Left forelimb (tissue), 1 donor: ENCODE results near the gene STX8.

ENCODE experiments used
- DNase-seq: peaks from one replicate; pipeline ENCODE4 v3.0.0-alpha.2; 2018; ENCODE audit warnings: low spot score

Gene STX8

DNA sequence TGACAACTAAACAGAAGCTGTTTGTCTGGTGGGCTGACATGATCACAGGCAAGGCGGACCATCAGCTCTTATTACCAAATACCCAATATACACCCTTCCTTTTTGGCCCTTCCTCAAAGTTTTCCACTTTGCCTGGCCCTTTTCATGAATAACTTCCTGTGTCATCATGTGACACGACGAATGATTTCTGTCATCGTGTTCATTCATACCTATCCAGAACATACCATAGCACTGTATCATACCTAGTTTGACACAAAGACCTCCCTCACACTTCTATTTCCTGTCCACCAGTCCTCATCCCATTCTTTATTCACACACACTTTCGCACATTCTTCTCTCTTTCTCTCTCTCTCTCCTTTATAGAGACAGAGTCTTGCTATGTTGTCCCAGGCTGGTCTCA is 131.8 kb downstream of the STX8 start:
- DNase-seq: no peak

GRCh38 chr17:9439851-9440250 is 135.8 kb downstream of the STX8 start:
- no peak for DNase-seq

DNA sequence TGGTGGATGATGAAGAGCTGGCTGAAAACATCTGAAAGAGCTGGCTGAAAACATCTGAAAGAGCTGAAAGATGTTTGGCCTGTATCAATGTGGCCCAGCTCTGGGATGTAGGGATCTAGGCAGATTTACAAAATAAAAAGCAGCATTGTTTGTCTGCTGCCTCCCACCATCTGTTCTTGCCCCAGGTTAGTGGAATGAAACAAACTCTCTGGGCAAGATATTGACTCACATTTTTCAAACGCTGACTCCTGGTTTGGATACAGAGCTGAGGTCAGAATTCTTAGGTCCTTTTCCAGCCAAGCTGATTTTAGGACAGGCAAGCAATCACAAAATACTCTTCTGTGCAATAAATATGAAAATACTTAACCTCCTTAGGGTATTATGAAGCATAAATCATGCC is 139.0 kb downstream of the STX8 start:
- DNase-seq: no peak

GRCh38 chr17:9435165-9435564 is 140.5 kb downstream of the STX8 start:
- no peak for DNase-seq

GRCh38 chr17:9434642-9435057 is 141.0 kb downstream of the STX8 start:
- DNase-seq: no peak

DNA sequence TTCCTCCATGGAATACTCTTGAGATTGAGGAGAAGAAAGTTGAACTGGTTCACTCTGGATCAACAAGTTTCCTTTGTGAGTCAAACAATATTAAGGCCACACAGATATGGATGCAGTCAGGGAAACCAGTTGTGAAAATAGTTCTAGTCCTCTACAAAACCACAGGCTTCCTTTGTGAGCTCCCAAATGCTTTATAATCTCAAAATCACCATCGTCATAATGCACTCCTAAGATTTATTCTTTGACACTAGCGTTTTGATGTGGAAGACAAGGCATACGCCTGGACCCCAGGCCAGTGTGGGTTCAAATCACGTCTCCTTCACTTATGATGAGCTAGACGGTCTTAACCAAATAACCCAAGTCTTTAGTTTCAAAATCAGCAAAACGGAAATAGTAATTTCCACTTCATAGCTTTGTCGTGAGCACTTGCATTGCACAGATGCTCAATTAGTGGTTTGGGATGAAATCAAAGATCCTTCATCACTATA is 142.6 kb downstream of the STX8 start:
- no peak for DNase-seq

DNA sequence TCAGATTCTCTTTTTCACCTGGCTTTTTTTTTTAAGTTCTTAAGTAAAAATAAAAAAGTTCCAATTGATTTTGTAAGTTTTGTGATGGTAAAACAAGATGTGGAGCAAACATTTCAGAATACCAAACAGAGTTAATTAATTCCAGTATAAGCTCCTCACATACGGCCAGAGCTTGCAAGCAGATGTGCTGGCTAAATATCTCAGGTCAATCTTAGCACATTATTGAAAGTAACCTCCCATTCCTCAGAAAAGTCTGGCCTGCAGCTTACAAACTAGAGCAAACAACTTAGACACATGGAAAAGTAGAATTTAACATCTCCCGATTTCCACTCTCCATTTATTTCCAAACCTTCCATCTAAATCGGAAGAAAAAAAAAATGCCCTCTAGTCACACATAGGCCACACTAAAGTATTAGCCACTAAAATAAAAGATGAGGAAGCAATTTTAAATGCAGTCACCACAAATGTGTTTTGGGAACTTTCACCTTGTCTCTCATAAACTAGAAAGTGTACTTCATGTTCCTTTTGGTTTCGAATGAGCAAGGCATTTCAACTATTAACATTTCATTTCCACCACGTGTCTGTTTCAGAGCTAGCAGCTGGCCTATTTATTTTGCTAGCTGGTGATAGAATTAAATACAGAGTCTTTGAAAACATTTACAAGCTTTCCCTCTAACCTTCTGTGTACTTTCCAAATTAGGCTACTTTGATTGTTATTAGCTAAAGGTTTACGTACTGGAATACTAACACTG is 143.3 kb downstream of the STX8 start:
- DNase-seq: no peak

DNA sequence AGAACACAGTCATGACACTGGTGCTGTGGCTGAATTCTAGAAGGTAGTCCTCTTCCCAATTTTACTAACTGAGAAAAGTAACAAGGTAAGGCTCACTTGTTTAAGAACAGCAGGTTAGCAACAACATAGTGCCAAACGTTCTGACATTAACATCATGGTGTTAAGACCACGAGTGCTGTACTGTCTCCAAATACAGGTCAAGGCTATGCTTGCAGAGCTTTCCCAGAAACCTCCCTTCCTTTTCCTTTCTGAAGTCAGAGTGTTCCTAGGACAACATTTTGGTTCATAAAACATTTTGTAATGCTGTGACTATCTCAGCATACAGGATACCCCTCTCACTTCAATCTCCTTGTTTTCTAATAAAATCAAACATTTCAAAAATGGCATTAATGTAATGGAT is 144.0 kb downstream of the STX8 start:
- no peak for DNase-seq

DNA sequence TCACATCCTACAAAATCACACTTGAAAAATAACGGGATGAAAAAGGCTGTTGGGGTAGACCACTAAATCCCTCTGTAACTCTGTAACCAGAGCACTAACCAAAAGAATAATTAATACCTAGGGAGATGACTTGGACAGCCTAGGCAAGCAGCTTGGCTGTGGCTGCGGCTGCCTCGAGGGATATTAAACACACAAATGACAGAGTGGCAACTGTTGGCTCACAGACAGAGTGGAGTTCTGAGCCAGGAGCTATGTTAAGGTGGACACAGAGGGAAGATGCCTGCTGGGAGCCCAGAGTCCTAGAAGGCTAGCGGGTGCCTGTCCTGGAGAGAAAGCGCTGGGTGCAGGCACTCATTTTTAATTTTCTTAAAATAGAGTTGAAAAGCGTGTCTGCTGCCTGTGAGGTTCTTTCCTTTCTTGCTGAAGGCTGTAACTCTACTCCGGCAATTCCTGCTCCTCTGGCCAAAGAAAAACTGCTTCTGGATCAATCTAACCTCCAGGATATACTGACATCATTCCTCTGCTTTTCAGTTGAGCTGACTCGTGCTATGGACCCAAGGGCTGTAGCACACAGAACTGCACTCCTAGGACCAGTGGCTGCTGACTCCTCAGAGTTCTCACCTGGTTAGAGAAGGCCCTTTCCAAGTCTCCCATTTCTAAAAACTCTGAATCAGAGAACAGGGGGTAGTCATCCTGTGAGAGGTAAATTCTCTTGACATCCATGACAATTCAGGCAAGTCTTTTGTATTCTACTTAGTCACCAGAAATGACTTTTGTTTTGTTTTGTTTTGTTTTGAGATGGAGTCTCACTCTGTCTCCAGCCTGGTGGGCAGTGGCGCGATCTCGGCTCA is 147.9 kb downstream of the STX8 start:
- no peak for DNase-seq

DNA sequence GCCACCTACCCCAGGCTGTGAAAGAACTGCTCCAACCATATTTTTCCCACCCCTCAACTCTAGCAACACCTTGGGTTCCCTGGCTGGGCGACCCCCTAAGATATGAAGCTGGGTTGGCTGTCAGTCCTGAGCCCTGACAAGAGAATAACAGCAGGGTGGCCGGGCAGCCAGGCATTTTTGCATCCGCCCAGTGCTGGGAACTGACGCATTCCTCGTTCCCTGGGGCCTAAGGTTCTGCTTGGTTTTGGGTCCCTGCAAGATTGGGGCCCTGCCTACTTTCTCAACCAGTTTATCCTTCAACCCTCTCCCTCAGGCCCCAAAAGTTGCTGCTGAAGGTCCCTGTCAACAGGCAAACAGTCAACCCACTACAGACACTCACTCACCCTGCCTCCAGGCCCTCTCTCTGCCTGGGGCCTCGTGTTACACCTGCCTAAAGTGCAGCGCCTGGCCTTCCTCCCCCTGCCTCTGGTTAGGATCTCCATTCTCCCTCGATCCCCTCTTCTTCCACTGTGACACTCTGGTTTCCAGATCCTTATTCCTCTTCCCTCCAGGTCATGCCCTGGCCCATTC is 151.5 kb downstream of the STX8 start:
- DNase-seq: no peak

GRCh38 chr17:9421525-9421924 is 154.1 kb downstream of the STX8 start:
- no peak for DNase-seq

GRCh38 chr17:9419932-9420453 is 155.6 kb downstream of the STX8 start:
- DNase-seq: no peak

DNA sequence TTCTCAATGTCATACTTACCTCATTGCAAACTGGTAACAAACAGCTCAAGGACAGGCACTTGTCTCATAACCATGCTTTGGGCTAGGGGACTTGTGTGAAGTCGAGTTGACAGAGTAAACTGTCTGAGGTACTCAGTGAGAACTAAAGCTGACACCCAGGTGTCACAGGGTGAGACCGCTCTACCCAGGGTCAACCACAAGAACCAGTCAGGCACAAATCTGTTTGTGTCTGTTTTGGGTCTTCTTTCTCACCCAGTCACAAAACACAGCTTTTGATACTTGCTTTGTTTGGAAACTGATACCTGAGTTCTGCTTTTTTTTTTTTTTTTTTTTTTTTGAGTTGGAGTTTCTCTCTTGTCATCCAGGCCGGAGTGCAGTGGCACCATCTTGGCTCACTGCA is 161.1 kb downstream of the STX8 start:
- DNase-seq: no peak

DNA sequence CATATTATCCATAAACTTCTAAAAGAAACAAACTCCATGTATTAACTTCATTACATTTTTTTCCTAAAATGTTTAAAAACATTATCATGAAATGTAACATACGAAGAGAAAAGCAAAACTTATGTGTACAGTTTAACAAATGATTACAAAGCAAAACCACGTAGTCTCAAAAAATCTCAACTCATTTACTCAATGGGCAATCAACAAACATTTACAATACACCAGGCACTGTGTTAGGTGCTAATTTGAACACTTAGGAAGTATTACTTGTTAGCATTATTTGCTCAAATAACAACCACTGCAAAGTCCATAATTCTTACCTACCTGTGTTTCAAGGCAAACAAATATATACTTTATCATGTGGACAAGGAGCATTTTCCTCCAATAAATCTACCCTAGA is 164.9 kb downstream of the STX8 start:
- no peak for DNase-seq

DNA sequence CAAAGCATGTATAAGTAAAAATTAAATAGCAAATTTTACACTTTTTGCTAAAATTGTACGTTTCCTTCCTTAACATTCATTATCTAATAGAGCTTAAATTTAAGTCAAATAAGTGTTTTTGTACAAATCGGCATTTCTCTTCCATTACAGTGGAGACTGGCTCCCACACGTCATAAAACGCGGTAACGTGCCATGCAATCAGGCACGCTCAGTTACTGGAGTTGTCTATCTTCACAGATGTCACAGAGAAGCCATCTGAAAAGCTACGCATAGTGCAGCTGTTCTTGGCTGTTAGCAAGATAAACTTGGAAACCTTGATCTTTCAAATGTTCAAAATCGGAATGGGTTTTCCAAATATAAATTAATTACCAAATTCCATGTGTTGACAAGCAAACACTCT is 165.3 kb downstream of the STX8 start:
- no peak for DNase-seq

- DNase-seq: no peak
These were observed 165.7 kb downstream of the STX8 start for GRCh38 chr17:9409878-9410277.

GRCh38 chr17:9408868-9409829 is 166.5 kb downstream of the STX8 start:
- no peak for DNase-seq

GRCh38 chr17:9408381-9408780 is 167.2 kb downstream of the STX8 start:
- no peak for DNase-seq

DNA sequence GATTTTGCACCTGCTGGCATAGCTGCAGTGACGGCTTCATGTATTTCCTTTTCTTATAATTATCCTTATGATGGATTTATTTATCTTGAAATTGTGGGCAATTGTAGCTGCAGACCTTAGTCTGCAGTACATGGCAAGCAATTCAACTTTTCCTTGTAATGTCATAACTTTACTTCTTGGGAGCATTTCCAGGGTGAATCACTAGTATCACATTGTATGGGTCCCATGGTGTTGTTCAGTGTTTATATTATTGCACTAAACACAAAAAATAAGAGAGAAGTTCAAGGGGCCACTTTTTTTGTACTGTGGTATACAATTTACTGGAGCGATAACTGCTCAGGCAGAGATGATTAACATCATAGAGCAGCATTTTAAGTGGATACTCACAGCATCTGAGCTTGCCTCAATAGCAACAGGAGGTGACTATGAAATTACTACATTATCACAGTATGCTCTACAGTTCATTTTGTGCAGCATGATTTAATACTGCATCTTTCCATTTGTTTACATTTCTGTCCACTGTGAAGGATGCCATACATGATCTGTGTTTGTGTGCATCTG is 169.5 kb downstream of the STX8 start:
- no peak for DNase-seq

DNA sequence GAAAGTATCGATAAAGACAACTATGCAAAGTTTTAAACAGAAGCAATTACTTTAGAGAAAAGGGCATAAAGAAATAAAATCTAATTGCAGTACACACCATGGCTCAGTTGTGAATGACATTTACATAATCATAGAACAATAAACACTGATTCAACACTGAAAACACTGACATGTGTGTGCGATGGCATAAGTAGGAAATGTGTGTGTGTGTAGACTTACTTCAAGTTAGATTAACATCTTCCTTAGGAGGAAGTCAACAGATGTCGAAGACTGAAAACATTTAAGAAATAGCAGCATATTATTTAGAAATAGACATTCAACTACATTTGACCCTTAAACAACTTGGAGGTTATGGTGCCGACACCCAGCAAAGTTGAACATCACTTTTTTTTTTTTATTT is 172.4 kb downstream of the STX8 start:
- no peak for DNase-seq

- DNase-seq: no peak
These were observed 172.9 kb downstream of the STX8 start for GRCh38 chr17:9402590-9403199.
